ELF-1 (cell line): Measurements from ENCODE around the gene CCDC197.

Source experiments
- DNase-seq: peaks from one replicate; pipeline ENCODE4 v3.0.0-alpha.2; 2016; ENCODE audit warnings: low read depth, low spot score

Gene CCDC197

DNA sequence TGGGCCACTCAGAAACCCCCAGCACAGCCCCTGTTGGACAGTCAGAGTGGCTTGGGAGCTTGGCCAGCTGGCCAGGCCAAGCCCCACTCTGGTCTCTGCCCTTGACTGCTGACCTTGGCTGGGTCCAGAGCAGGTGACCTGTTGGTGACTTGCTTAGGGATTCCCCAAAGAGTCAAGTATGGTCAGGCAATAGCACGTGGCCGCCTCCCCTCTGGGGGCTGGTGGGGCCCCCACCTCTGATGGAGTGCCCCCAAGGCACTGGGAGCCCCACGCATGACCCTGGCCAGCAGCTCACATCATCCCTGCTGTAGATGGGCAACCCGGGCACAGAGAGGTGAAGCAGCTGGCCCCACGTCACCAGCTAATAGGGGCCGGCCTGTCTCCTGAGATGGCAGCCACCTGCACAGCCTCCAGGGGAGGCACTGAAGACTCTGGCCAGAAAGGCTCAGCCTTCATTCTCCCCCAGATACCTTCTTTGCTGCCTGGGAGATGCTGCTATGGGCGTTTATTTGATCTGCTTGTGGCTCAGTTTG lies 1.8 kb downstream of the CCDC197 start:
- DNase-seq = no peak

DNA sequence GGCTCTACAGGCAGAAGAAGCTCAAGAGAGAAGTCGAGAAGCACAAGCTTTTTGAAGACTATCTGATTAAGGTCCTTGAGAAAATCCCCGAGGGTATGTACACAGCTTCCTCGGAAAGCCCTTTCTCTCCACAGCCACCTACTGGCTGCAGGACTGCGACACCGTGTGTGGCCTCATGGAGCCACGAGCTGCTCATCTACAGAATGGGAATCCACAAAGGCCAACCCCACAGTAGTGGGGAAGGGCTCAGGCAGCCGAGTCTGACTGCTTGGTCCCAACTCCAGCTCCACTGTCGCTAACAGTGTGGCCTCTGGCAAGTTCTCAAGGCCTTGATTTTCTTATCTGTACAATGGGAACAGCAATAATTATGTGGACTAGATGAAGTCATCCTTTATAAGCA lies 2.5 kb downstream of the CCDC197 start:
- DNase-seq = peak; percentile 43

DNA sequence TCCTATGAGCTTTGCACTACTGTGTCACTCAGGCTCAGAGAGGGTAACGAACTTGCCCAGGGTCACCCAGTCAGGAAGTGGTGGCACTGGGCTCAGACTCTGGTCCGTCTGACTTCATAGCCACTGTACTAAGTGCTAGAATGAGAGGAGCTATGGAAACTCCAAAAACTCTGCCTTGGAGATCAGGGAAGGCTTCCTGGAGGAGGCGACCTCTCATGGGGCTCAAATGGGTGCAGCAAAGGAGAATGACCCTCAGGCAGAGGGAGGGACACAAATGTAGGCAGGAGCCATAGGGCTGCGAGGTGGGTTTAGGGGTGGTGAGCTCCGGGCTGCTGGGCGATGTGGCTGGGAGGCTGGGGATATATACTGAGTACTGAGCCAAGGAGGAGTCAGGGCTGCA lies 3.2 kb downstream of the CCDC197 start:
- DNase-seq = no peak

DNA sequence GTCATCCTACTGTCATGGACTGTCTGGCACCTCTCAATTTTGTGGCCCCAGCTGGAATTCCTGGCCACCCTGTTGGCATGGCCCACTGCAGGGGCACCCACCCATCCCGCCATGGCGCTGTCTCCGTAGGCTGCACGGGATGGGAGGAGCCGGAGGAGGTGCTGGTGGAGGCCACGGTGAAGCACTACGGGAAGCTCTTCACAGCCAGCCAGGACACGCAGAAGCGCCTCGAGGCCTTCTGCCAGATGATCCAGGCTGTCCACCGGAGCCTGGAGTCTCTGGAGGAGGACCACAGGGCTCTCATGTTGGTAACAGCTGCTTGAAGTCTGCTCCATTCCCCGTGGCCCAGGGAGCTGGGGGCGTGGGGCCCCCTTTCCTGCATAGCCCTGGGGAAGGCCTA lies 3.9 kb downstream of the CCDC197 start:
- DNase-seq = no peak

DNA sequence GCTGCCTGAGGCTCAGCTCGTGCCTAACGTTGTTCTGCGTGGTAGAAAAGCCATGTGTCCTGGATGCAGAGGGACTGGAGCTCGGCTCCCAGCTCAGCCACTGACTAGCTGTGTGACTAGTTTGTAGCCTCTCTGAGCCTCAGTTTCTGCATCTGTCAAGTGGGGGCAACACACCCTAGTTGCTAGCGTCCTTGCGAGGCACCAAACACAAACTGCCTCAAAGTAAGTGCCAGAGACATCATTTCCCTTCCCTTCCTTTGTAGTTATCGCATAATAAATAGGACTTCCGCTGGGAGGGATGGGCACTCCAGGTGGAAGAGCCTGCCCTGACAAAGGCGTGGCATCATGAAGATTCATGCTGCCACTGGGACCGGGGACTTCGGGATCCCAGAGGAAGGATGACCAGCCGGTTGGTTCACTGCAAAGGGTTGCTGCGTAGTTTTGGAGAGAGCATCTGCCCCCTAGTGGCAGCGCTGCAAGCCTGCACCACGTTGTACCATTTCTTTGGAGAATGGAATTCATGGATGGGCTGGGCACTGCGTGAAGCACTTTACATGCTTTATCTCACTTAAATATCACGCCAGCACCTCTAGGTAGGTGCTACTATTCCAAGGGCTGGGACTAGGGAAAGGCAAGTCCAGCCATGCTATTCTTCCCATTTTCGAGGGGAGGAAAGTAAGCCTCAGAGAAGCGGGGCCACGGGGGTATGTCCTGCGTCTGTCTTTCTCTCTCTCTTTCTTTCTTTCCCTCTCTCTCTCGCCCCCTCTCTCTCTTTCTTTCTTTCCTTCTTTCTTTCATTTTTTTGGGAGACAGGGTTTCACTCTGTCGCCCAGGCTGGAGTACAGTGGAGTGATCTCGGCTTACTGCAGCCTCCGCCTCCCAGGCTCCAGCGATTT lies 4.6 kb downstream of the CCDC197 start:
- peak; percentile 86 for DNase-seq

DNA sequence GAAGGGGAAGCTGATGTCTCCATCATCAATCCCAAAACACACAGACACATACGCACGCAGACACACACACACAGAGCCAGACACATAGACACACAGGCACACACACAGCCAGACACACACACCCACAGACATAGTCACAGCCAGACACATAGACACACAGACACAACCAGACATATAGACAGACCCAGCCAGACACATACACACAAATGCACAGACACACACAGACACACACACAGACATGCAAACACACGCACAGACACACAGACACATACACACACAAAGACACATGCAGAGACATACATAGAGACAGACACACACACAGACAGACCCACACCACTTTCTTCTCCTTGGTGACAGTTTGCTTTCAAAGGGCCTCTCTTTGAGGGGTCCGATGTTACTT lies 6.3 kb downstream of the CCDC197 start:
- DNase-seq = no peak

DNA sequence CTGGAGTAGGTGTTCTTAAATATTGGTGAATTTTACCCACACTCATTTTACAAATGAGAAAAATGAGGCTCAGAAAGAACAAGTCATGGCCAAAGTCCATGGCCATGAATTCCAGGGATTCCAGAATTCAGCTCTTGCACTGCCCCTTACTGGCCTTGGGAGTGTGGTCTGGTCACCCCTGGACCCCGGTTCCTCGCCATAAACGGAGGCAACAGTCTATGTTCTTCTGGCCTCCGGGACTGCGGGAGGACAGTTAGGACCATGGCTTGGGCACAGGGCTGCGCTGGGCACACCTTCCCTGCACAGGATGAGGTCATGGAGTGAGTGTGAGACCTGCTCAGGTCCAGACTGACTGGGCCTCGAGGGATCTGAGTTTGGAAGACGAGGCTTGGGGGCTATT lies 6.9 kb downstream of the CCDC197 start:
- no peak for DNase-seq

DNA sequence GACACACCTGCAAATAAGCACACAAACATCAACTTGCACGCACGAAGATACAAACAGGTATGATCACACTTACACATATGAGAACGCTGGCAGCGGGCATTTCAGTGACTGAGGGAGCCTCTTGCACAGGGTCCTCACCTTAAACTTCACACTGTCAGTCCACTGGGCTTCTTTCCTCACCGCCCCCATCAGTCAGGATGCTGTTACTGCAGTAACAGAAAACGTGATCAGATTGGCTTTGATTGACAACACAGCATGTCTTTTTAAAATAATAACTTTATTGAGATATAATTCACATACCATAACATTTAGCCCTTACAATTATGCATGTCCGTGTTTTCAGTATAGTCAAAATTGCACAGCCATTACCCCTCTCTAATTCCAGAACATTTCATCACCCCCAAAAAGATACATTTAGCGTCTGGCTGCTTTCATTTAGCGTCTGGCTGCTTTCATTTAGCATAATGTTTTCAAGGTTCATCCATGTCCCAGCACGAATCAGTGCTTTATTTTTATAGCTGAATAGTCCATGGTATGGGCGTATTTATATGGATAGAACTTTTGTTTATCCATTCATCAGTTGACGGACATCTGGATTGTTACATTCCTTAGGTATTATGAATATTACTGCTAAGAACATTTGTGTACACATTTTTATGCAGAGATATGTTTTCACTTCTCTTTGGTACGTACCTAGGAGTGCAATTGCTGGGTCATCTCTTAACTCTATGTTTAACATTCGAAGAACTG lies 8.4 kb downstream of the CCDC197 start:
- DNase-seq = no peak

DNA sequence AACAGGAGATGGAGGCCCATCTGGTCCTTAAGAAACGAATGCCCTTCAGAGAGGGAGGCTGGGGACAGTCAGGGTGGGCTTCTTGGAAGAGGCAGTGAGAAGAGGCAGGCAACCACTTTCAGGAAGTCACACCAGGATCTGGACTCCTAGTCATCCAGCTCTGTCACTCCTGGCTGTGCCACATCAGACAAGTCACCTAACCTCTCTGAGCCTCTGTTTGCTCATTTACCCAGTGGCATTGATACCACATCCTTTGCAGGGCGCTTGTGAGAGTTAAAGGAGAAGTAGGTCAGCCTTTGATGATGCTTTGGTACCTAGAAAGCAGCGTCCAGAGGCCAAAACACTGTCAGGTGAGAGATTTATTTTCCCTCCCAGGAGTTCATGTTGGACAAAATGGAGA lies 11.1 kb downstream of the CCDC197 start:
- no peak for DNase-seq

DNA sequence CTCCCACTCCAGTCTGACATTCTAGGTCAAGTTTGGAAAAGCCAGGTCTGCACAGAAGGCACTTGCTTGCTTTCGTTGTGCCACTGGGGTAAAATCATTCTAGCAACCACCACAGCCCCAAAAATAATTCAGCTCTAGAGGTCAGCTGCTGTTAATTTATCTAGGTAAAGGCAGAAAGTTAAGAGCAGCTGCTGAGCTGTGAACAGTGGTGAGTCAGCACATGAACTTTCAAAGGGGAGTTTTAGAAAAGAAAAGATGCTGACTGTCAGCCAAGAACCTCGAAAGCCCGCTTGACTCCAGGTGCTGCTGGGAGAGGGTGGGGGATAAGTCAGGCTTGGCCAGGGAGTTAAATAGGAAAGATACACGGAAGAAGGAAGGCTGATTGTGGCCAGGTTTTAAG lies 12.7 kb downstream of the CCDC197 start:
- DNase-seq = no peak

DNA sequence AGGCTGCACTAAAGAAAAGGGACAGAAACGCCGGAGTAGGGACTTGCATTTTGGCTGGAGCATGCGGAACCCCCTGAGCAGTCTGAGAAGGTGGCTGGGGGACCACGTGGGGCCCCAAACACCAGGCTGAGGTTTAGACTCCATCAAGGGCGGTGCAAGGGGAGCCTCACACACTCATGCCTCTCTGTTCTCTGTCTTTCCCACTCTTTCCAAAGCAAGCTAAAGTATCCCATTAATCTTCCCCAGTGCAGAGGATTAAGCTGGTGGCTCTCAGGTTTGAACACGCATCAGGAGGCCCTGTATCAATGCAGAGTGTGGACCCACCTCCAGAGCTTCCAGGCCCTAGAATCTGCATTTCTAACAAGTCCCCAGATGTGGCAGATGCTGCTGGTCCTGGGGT lies 13.5 kb downstream of the CCDC197 start:
- DNase-seq = no peak

DNA sequence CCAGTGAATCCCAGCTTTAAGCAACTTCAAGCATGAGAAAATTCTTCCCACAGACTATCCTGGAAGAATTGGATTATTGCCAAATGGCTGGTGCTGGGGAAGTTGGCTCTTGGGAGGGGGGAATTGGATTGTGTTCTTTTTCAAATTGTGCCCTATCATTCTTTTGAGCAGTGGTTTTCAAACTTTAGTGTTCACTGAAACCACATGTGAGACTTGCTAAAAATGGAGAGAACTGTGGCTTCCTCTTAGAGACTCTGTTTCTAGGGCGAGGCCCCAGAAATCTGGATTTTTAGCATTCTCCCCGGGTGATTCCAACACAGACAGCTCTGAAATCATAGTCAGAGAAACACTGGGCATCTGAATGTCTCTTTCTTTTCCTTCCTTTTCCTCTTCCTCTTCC lies 14.7 kb downstream of the CCDC197 start:
- no peak for DNase-seq

DNA sequence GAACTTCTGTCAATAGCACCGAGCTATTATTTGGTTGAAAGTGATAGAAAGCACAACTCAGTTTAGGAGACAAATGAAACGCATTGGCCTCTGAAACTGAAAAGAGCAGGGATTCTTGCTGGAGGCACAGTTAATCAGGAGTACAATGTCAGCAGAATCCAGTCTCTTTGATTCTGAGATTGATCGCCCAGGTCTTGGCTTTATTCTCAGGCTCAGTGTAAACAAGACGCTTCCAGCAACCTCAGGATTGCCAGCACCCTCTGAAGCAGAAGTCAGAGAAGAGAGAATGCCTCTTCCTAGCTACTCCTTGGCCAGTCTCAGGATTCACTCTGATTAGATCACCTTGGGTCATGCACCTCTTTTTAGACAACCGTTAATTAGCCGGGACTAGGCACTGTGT lies 17.3 kb downstream of the CCDC197 start:
- peak; percentile 74 for DNase-seq

DNA sequence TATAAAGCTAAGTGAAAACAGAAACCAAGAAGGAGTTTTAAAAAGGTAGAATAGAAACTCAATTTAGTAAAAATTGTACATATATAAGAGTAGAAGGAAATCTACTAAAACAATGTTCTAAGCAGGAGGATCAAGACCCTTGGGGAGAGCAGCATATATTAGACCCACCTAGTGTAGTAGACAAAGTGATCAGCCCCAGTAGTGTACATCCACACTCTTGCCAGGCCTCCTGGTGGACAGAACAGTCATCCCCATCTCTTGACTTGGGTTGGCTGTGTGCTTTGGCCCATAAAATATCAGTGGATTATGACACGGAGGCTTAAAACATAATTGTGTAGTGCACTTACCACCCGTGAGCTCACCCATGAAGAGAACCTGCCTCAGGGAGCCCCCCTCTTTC lies 18.1 kb downstream of the CCDC197 start:
- DNase-seq = no peak

DNA sequence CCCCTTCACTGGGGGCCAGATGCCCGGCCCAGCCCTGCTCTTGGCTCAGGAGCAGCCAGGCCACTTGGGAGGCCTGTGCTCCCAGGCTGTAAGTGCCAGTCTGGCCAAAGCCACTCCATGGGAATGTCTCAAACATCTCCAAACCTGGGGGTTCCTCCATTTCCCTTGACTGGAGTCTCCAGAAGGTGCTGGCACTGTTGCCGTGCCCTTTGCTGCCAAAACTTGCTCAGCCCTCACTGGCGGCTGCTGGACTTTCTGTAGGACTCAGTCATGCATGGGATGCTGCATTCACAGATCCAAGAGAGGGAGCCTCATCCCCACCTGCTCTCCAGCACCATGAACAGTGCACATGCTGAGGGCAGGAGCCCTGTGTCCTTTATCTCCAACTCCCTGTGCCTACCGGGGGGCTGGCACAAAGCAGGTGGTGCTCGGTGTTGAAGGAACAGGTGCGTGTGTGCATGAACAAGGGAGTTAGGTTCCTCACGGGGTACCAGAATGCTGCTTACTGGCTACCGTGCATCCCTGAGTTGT lies 19.4 kb downstream of the CCDC197 start:
- DNase-seq = no peak

DNA sequence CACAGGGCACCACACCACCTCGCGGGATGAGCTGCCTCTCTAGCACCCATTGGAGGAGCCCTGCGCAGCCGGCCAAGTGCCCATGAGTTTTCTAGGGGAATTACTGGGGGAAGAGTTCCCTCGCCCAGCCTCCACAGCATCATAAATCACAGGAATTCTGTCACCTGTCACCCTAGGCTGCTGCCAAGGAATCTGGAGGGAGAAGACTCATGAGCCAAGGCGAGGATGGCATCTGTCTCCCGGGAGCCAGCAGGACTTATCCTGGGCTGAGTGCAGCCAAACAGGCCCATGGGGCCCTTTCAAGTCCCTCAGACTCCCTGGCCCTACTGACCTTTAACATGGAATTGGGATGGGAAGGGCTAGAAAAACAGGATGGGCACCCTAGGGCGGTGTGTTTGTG lies 21.2 kb downstream of the CCDC197 start:
- DNase-seq = no peak

DNA sequence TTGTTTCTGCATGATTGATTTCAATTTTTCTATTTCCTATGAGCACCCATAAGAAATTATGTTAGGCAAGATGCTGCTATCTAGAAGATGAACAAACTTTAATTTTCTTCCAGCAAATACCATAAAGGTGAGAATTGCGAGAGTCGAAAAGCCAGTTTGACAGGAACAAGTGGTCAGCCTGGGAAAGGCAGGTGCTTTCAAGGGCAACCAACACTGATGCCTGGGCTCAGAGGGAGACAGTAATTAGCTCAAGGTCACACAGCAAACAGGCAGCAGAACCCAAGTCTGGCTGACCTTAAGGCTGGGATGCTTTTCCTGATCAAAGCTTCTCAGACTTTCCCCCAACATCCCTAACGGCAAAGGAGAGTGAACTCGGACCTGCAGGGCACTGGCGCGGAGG lies 22.2 kb downstream of the CCDC197 start:
- no peak for DNase-seq

DNA sequence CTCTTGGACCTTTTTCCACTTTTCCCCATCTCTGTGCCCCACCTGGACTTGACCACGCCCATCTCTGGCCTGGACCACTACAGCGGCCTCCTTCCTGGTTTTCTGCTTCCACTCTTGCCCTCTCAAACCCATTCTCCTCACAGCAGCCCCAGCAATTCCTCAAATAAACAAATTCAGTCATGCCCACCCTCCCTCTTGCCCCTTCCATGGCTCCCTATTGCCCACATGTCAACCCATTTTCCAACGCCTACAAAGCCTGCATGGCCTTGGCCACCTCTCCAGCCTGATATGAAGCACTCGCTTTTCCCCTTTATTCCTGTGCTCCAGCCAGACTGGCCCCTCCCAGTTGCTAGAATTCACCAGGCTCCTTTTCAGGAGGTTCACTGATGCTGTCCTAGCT lies 23.2 kb downstream of the CCDC197 start:
- no peak for DNase-seq

DNA sequence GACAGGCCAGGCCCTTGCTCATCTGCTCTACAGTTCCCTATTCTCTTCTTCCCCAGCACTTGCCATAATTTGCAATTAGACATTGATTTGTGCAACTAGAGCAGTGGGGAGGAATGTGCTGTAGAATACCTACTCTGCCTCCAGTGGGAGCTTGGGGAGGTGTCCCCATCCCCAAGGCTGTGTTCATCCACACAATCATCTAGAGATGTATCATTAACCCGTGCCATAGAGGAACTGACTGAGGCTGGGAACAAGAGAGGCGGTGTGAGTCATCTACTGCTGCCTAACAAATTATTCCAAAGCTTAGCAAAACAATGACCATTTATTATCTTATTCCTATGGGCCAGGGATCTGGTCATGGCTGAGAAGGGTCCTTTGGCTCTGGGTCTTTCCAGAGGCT lies 23.9 kb downstream of the CCDC197 start:
- no peak for DNase-seq

DNA sequence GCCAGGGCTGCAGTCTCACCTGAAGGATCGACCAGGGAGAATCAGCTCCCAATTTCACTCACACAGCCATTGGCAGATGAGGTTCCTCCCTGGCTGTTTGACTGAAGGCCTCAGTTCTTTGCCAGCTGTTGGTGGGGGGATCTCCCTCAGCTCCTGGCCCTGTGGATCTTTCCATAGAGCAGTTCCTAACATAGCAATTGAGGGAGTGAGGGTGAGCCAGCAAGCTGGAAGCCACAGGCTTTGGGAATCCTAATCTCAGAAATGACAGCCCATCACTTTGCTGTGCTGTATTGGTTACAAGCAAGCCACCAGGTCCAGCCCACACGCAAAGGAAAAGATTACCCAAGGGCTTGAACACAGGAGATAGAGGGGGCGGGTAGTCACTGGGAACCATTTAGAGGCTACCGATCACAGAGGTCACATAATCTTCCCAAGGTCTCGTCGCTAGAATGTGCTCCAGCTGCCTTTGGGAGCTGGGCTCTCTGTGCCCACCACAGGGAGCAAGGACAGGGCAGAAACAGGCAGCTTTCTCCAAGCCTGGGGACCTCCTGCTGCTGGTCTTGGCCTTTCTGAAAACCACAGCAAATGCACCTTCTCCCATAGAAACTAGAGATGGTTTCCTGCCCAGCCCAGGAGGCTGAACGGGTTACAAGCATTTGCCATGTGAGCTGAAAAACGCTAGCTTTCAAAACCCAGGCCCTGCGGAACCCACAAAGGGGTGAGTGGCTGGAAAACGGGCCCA lies 24.5 kb downstream of the CCDC197 start:
- no peak for DNase-seq

DNA sequence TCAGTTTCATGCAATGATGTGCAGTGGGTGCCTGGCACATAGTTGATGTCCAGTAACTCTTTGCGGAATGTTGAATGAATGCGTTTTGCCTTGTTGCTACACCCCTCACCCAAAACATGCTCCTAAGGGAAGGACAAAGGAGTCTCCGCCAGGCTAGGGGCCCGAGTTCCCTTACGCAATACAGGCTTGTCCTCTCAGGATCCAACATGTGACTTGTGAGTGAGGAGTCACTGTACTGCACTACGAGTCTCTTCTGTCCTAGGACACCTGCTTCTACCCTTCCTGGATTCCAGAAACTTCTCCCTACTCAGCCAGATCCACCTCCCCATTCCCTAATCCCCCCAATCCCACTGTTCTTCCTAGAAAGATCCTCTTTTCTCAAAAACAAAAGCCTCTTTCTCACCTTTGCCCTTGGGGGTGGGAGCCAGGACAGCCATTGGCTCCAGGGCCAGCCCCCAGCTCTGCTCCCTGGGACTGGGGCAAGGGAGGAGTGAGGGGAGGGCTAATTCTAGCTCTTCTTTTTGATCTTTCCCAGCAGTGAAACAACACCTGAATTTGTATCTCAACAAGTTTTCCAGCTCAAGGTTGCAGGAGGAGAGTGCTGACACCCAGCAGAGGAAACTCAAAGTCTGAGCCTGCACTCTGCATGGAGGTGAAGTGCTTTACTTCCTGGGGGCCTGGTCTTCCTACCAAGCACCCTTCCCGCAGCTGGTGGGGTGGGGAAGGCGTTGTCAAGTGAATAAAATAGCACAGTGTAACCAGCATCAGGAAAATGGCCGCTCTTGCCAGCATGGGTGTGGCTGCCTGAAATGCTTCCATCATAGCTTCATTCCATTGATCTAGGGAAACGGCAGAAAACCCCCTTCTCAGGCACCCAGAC lies 25.7 kb downstream of the CCDC197 start:
- no peak for DNase-seq
